ENCODE data around the gene MPDU1. TPM values are rescaled to one million over a fixed set of nuclear protein-coding genes. Genes with fewer than 3 reads are reported as not detected.

The MPDU1 gene
- total RNA-seq, 2 experiments from 2014 or later, result 21.3 to 34.5 TPM

- TSS peak; percentile 50 for BruUV-seq (replicated peaks)
Measured at GRCh38 chr17:7612294-7612640, 28.6 kb downstream of the MPDU1 start.

GRCh38 chr17:7613769-7614424, 30.2 kb downstream of the MPDU1 start:
- BruUV-seq (replicated peaks), result no TSS peak
- Histone ChIP-seq H3K4me1 (ENCODE audit: insufficient read depth, low read length, poor library complexity, severe bottlenecking) (peaks cover 20% of the 10 kb centered on the region), H3K4me3 (ENCODE audit: low read depth, low read length, poor library complexity, severe bottlenecking) (peak overlapping the region; percentile 87), H3K79me2 (ENCODE audit: insufficient read depth, low read depth, low read length) (peaks cover 26% of the 10 kb centered on the region), H2AFZ (ENCODE audit: low read length) (0 out of 2 replicates have a peak overlapping the region, but pooled peaks have one; percentile 3), H3K27ac (ENCODE audit: low read depth, low read length, poor library complexity, severe bottlenecking) (peak overlapping the region; percentile 59), H3K36me3 (ENCODE audit: insufficient read depth, low read length) (peaks cover 27% of the 10 kb centered on the region), H3K4me2 (ENCODE audit: low read length) (peak overlapping the region; percentile 99), H4K20me1 (ENCODE audit: insufficient read depth, low read length) (peaks cover 17% of the 10 kb centered on the region; the same call in 1 of the 2 replicates), H3K9me3 (ENCODE audit: low read length) (no peaks in the 10 kb centered on the region), H3K9me2 (ENCODE audit: insufficient read depth, low read length) (no peaks in the 10 kb centered on the region)
- ChIA-PET CTCF (ENCODE audit: unreplicated experiment) (interaction anchor here (1.4 kb wide), 1 partner anchor 75 kb away, joined by 4 read pairs; the partner anchor contains the start of gene WRAP53), POLR2A (interaction anchor here (0.8 to 1.6 kb wide), 6 partner anchors 13 to 73 kb away, joined by 3 to 6 read pairs (median 4); partner anchors contain the start of genes CD68, MPDU1 and TP53)
- TF ChIP-seq EZH2phosphoT487 (IDR thresholded peaks at IDR 0.05; ENCODE audit: borderline replicate concordance, low read depth, low read length), result no peak
- TF ChIP-seq, protein P1, sequence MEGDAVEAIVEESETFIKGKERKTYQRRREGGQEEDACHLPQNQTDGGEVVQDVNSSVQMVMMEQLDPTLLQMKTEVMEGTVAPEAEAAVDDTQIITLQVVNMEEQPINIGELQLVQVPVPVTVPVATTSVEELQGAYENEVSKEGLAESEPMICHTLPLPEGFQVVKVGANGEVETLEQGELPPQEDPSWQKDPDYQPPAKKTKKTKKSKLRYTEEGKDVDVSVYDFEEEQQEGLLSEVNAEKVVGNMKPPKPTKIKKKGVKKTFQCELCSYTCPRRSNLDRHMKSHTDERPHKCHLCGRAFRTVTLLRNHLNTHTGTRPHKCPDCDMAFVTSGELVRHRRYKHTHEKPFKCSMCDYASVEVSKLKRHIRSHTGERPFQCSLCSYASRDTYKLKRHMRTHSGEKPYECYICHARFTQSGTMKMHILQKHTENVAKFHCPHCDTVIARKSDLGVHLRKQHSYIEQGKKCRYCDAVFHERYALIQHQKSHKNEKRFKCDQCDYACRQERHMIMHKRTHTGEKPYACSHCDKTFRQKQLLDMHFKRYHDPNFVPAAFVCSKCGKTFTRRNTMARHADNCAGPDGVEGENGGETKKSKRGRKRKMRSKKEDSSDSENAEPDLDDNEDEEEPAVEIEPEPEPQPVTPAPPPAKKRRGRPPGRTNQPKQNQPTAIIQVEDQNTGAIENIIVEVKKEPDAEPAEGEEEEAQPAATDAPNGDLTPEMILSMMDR (conservative IDR thresholded peaks at IDR 0.05; ENCODE audit: low read length), result peak; percentile 46; the same call in 1 of the 2 replicates
- DNase-seq (ENCODE audit: low spot score), result peak; percentile 30
- intact Hi-C loops (cut with micrococcal nuclease; ENCODE audit: unreplicated experiment), result loop anchor here (1.0 kb wide), 2 partner anchors 41 to 72 kb away; no protein-coding TSS in a partner anchor

More at GRCh38 chr17:7612294-7612640, 28.6 kb downstream of the MPDU1 start:
- H3K27ac ChIP-seq (ENCODE audit: low read depth, low read length, poor library complexity, severe bottlenecking), result no peak overlapping the region
- ChIA-PET POLR2A (interaction anchor here (1.2 kb wide), 1 partner anchor 28 kb away, joined by 3 read pairs; the partner anchor contains the start of gene MPDU1), CTCF (ENCODE audit: unreplicated experiment) (no interaction called here)
- peak overlapping the region; percentile 42 for H3K4me2 ChIP-seq (ENCODE audit: low read length)
- H2AFZ ChIP-seq (ENCODE audit: low read length), result no peak overlapping the region
- no peak overlapping the region for H3K4me3 ChIP-seq (ENCODE audit: low read depth, low read length, poor library complexity, severe bottlenecking)
- peaks cover 17% of the 10 kb centered on the region; the same call in 1 of the 2 replicates for H4K20me1 ChIP-seq (ENCODE audit: insufficient read depth, low read length)
- no peaks in the 10 kb centered on the region for H3K9me2 ChIP-seq (ENCODE audit: insufficient read depth, low read length)
- intact Hi-C loops (cut with micrococcal nuclease; ENCODE audit: unreplicated experiment), result no loop called here
- TF ChIP-seq EZH2phosphoT487 (IDR thresholded peaks at IDR 0.05; ENCODE audit: borderline replicate concordance, low read depth, low read length), result no peak
- TF ChIP-seq, protein P1 (conservative IDR thresholded peaks at IDR 0.05; ENCODE audit: low read length), result no peak
- peaks cover 26% of the 10 kb centered on the region for H3K79me2 ChIP-seq (ENCODE audit: insufficient read depth, low read depth, low read length)
- H3K9me3 ChIP-seq (ENCODE audit: low read length), result no peaks in the 10 kb centered on the region
- peaks cover 32% of the 10 kb centered on the region for H3K36me3 ChIP-seq (ENCODE audit: insufficient read depth, low read length)
- DNase-seq (ENCODE audit: low spot score), result no peak
- H3K4me1 ChIP-seq (ENCODE audit: insufficient read depth, low read length, poor library complexity, severe bottlenecking), result peaks cover 20% of the 10 kb centered on the region
